Transverse colon (tissue), 4 donors: ENCODE data around the gene POU3F3. TPM values are rescaled to one million over a fixed set of nuclear protein-coding genes. Genes with fewer than 3 reads are reported as not detected.

Experiments used
- DNase-seq: peaks from one replicate; pipeline ENCODE4 v3.0.0-alpha.2; 2019
- H3K27ac ChIP-seq, 4 donors: fragments of 200-600 bp; sonication (generic); 2 replicates each; pipeline ENCODE4 v1.5.1; 2016 to 2018; ENCODE audit warnings: inconsistent platforms in 4 of 4
- H3K27me3 ChIP-seq: fragments of 200-600 bp; sonication (generic); 2 replicates; pipeline ENCODE4 v1.5.1; 2017; ENCODE audit warnings: inconsistent platforms
- H3K36me3 ChIP-seq, 4 donors: fragments of 200-600 bp; sonication (generic); 2 replicates each; pipeline ENCODE4 v1.5.1; 2017 to 2019; ENCODE audit warnings: inconsistent platforms in 4 of 4
- H3K4me1 ChIP-seq, 4 donors: fragments of 200-600 bp; sonication (generic); 2 replicates each; pipeline ENCODE4 v1.5.1; 2017 to 2020; ENCODE audit warnings: inconsistent platforms in 4 of 4
- H3K4me3 ChIP-seq, 4 donors: fragments of 200-600 bp; sonication (generic); 1 replicate in 1 of 4; 2 replicates in 3 of 4; pipeline versions ENCODE4 v1.5.1 to v1.6.1; 2017 to 2019; ENCODE audit warnings: inconsistent platforms in 4 of 4
- H3K9me3 ChIP-seq, 2 donors: fragments of 200-600 bp; sonication (generic); 2 replicates each; pipeline ENCODE4 v1.5.1; 2017 to 2019; ENCODE audit warnings: inconsistent platforms in 2 of 2
- EP300 ChIP-seq: sonication (generic); formaldehyde crosslinking; IDR thresholded peaks from one replicate; pipeline ENCODE4 v1.6.1; 2017; ENCODE audit warnings: antibody characterized with exemption, low read depth
- POLR2A ChIP-seq: fragments of 450-650 bp; IDR thresholded peaks from one replicate; pipeline ENCODE4 v1.6.1; 2016; ENCODE audit warnings: antibody characterized with exemption, mild to moderate bottlenecking, moderate library complexity
- POLR2AphosphoS5 ChIP-seq, 3 donors: sonication (generic); formaldehyde crosslinking; IDR thresholded peaks; one replicate each; pipeline ENCODE4 v1.6.1; 2016; ENCODE audit warnings: antibody characterized with exemption in 3 of 3
- WGBS, 2 donors: methylation state at CpG; one replicate each; pipeline ENCODE4 v1.1.5; 2018; ENCODE audit warnings: low coverage in 1 of 2; 5-methylcytosine and 5-hydroxymethylcytosine counted together
- in situ Hi-C, 4 donors: fragments of 200-750 bp; cut with MboI; loops; one replicate each; pipeline versions ENCODE4 v1.15.0 to v1.15.1; 2017; ENCODE audit warnings: low sequenced_read_pairs in 3 of 4, low pct_ligation_motif_present in 1 of 4, low pct_unique_long_range_greater_than_20kb in 1 of 4
- intact Hi-C: fragments of 100-400 bp; cut with DNase I; formaldehyde crosslinking; loops from one replicate; pipeline ENCODE4 v1.15.1; 2023; ENCODE audit warnings: low total_unique reads
- total RNA-seq, 4 donors: library from RNA; depleted of rRNA; stranded (reverse); fragments of >200 nt; gene quantifications; one replicate each; pipeline ENCODE4 v1.1.0, GENCODE V29; 2016
- TF ChIP-seq, protein P1 (sequence below), 5 experiments: fragments of 200-600 bp in 3 of 5; fragments of 450-650 bp in 2 of 5; sonication (generic) in 3 of 5; IDR thresholded peaks; 1 replicate in 2 of 5; 2 replicates in 3 of 5; pipeline ENCODE4 v1.5.1; 2016 to 2017; ENCODE audit warnings: antibody characterized with exemption in 5 of 5, inconsistent platforms in 3 of 5, mild to moderate bottlenecking in 2 of 5, moderate library complexity in 1 of 5

POU3F3 gene
- total RNA-seq, 4 donors from 2014 or later, result 0.14 to 0.32 TPM; not detected in 2

DNA sequence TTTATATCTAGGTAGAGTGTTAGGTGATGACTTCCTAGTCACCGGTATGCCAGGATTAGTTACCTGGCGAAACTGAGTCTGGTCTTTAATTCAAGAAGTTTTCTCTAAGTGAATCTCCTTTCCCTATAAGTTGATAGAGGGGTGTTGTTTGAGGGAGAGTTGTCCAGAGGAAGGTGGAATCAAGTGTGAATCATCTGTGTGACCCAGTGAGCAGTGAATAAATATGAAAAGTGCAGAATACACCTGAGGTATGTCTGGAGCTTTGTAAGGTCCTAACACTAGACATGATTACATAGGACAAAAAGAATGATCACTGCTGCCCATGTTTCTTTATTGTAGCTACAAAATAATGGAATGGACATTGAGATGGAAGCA is 11.2 kb downstream of the POU3F3 start:
- no peak for DNase-seq
- H3K4me1 ChIP-seq, result peaks cover 0 to 16% (median 8%) of the 10 kb centered on the region in 4 donors
- in situ Hi-C loops (no loop called here), intact Hi-C loops (no loop called here)
- H3K27me3 ChIP-seq, result peaks cover 100% of the 10 kb centered on the region
- no peak overlapping the region for H3K27ac ChIP-seq
- WGBS, 2 donors, result 16% methylated on average over 2 of the region's 2 CpGs; no CpG with 5 or more reads in 1 of the 2 donors
- no peaks in the 10 kb centered on the region for H3K9me3 ChIP-seq
- H3K36me3 ChIP-seq, result no peaks in the 10 kb centered on the region
- TF ChIP-seq POLR2AphosphoS5 (IDR thresholded peaks at IDR 0.05), result no peak
- TF ChIP-seq, protein P1, sequence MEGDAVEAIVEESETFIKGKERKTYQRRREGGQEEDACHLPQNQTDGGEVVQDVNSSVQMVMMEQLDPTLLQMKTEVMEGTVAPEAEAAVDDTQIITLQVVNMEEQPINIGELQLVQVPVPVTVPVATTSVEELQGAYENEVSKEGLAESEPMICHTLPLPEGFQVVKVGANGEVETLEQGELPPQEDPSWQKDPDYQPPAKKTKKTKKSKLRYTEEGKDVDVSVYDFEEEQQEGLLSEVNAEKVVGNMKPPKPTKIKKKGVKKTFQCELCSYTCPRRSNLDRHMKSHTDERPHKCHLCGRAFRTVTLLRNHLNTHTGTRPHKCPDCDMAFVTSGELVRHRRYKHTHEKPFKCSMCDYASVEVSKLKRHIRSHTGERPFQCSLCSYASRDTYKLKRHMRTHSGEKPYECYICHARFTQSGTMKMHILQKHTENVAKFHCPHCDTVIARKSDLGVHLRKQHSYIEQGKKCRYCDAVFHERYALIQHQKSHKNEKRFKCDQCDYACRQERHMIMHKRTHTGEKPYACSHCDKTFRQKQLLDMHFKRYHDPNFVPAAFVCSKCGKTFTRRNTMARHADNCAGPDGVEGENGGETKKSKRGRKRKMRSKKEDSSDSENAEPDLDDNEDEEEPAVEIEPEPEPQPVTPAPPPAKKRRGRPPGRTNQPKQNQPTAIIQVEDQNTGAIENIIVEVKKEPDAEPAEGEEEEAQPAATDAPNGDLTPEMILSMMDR (IDR thresholded peaks at IDR 0.05), result no peak
- TF ChIP-seq POLR2A, result no peak
- no peak for TF ChIP-seq EP300
- H3K4me3 ChIP-seq, result no peak overlapping the region

DNA sequence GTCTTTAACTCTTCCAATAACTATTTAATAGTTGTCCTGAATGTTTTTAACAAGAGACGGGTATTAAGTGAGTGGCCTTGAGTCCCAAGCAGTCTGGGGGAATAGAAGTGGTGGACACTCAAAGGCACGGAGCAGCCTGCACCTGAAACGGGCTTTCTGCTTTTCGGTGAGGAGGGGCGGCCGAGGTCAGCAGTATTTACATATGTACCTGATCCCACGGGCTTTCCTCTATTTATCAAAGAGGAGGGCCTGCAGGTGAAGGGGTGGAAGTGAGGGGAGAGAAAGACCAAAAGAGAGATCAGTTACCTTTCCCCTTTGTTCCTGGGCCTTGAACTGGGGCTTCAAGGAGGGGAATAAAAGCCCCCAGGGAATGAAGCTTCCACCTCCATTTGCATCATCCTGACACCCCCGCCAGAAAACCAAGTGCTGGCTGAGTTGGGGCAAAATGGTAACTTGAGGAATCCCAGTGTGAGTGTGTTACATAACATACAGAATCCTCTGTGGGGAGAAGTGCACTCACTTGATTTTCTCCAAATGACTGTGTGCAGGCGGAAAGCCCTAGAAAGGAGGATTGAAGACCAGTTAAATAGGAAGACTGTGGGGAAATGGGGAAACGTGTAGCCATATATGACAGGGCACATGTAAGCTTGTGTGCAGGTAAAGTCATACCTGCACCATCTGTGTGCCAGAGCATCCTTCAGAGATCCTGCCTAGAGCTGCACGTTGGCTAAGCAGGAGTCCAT is 12.4 kb downstream of the POU3F3 start:
- H3K27ac ChIP-seq, result no peak overlapping the region
- in situ Hi-C loops, result no loop called here
- H3K36me3 ChIP-seq, result no peaks in the 10 kb centered on the region
- peaks cover 100% of the 10 kb centered on the region for H3K27me3 ChIP-seq
- WGBS, 2 donors, result 0 to 13% methylated on average over 3 to 11 of the region's 11 CpGs
- no peaks in the 10 kb centered on the region for H3K9me3 ChIP-seq
- no peak overlapping the region for H3K4me3 ChIP-seq
- intact Hi-C loops, result no loop called here
- DNase-seq, result no peak
- peaks cover 0 to 16% (median 8%) of the 10 kb centered on the region in 4 donors for H3K4me1 ChIP-seq
- no peak for TF ChIP-seq POLR2A
- TF ChIP-seq, protein P1 (IDR thresholded peaks at IDR 0.05), result no peak

DNA sequence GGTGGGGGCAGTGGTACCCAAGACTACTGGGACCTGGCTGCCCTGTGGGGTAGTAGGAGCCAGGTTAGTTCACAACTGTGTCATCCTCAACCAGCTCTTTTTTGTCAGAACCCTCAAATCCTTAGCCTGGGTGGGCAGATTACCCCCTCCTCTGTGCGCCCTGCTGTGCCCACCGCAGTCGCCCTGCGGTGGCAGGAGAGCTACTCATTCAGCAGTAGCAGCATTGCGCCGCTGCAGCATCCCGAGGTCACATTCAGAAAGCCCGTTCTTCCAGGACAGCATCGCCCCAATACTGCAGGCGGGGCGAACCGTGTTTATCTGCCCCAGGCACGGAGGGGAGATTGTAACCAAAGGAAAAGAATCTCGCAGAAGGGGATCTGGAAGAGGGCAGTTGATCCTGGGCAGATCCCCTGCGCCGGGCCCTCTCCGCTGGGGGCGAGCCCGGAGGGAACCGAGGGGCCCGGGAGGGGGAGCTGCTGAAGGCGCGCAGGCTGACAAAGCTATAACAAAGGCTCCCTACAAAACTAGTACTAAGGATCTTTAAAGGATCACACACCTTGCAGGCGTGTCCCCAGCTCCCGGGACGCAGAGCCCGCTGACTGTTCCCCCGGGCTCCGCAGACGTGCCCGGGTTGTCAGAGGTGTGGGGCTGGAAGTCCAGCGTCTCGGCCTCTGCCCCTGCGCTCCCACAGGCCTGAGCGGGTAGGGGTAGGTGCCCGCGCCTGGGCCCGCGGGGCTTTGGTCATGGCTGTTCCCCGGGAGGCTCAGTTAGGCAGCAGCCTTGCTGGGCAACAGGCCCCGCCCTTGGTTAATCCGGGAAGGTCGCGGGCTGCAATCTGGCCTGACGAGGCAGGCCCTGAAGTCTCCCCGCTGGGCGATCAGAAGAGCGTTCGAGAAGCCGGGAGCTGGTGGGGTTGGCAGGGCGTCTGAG is 13.2 kb downstream of the POU3F3 start:
- intact Hi-C loops (no loop called here), in situ Hi-C loops (no loop called here)
- peaks cover under 1 to 14% (median 10%) of the 10 kb centered on the region in 4 donors for H3K4me1 ChIP-seq
- H3K9me3 ChIP-seq, result no peaks in the 10 kb centered on the region
- H3K4me3 ChIP-seq, result no peak overlapping the region
- peaks cover 100% of the 10 kb centered on the region for H3K27me3 ChIP-seq
- no peak overlapping the region for H3K27ac ChIP-seq
- DNase-seq, result no peak
- no peaks in the 10 kb centered on the region for H3K36me3 ChIP-seq
- 6% methylated on average over 34 of the region's 51 CpGs; no CpG with 5 or more reads in 1 of the 2 donors for WGBS, 2 donors
- TF ChIP-seq POLR2AphosphoS5 (IDR thresholded peaks at IDR 0.05), result no peak
- TF ChIP-seq, protein P1 (IDR thresholded peaks at IDR 0.05), result no peak
- TF ChIP-seq POLR2A, result no peak
- TF ChIP-seq EP300, result no peak

DNA sequence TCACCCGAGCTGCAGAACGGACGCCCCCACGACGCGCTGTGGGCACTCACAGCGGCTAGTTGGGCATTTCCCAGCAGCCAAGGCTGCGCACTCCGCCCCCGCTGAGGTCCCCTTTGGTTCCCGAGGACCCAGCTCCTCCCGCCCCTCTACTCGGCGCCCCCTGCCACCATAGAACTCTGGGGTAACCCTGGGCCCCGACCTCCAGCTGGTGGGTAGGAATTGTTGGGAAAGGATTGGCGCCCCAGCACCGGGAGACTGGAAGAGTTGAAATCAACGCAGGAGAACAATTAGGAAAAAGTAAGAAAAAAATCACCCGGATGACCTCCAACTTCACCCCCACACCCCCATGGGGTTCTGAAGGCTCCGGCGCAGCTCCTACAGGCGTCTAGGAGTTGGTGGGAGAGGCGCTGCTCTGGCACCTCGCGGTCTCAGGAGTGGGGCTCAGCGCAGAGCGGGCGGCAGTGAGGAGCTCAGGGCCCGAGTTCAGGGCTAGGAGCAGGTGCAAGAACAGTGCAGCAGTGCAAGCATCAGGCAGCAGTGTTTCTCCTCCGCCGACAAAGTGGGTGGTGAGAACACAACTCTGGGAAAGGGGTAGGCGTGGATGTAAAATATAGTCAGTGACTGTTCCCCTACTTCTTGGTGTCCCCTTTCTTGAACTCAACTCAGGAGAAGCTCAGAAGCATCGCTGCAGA is 14.0 kb downstream of the POU3F3 start:
- DNase-seq, result no peak
- intact Hi-C loops, result no loop called here
- Histone ChIP-seq H3K4me3 (no peak overlapping the region), H3K9me3 (no peaks in the 10 kb centered on the region), H3K27me3 (peaks cover 100% of the 10 kb centered on the region), H3K4me1 (peaks cover 9 to 19% (median 14%) of the 10 kb centered on the region in 4 donors), H3K27ac (no peak overlapping the region), H3K36me3 (no peaks in the 10 kb centered on the region)
- TF ChIP-seq POLR2AphosphoS5 (IDR thresholded peaks at IDR 0.05) (no peak), POLR2A (no peak), EP300 (no peak)
- TF ChIP-seq, protein P1 (IDR thresholded peaks at IDR 0.05), result no peak
- 21% methylated on average over 33 of the region's 33 CpGs; no CpG with 5 or more reads in 1 of the 2 donors for WGBS, 2 donors
- in situ Hi-C loops, result no loop called here
